GM19025 (cell line): Measurements from ENCODE around the gene SAMD10.

Experiments used
- ATAC-seq: cut with Tn5 transposase; IDR thresholded peaks from one replicate; pipeline ENCODE4 v1.9.1; 2021; ENCODE audit warnings: mild to moderate bottlenecking, low read depth, moderate library complexity; ENCODE audit not compliant: unreplicated experiment

The SAMD10 gene

DNA sequence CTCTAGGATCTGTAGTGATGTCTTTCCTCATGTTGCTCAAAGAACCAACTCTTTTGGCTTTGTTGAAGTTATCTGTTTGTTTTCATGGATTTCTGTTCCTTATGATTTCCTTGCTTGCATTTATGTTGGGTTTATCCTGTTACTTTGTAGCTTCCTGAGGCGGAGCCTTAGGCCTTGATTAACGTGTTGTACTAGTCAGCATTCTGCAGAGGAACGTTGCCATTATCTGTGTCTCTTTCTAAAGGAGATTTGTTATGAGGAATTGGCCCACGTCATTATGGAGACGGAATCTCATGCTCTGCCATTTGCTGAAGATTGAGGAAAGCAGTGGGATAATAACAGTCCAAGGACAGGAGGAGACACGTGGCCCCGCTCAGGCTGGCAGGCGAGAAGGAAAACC, 53.1 kb downstream of the SAMD10 start:
- no peak for ATAC-seq

DNA sequence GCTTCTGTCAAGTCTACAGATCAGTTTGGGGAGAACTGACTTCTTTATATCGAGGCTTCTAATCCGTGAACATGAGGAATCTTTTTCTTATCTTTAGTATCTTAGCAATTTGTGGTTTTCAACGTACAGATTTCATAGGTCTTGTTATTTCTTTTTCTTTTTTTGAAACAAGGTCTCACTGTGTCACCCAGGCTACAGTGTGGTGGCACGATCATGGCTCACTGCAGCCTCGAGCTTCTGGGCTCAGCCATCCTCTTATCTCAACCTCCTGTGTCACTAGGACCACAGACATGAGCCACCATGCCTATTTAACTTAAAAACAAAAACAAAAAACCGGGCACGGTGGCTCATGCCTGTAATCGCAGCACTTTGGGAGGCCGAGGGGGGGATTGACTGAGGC, 55.2 kb downstream of the SAMD10 start:
- no peak for ATAC-seq
